Measurements from ENCODE around the gene FLYWCH1.

DNA sequence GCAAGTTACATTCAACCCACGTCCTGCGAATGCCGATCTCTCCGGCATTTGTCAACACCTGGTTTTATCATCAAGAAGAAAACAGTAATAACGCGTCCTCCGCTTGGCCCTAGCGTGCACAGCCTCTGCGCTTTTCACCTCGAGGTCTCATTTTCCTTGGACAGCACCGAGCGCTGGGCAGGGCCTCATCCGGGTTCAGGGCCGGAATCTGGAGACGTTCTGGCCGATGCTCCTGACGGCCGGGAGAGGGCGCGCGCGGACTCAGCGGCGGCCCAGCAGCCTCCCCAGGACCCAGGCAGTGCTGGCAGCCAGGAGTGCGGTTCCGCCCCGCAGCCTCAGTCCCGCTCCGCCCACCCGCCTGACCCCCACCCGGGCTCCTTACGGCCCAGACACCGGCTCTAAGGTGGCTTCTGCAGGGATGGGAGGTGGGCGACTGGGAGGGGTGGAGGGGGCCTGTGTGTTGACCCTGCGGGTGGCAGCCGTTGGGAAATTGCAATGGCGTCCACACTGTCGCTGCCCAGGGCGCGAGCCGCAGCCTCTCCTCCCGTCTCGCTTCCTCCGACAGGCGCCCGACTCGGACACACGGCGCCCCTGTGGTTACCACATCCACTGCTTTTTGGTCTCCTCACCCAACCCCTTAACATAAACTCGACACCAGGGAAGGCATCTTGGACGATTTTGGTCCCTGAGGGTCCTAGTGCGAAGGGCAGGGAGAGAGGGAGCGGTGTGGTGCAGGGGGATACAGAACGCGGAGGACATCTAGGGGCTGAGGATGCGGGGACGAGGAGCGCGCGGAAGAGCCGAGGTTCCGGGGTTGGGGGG is 7.4 kb upstream of the FLYWCH1 start:
- TF ChIP-seq, protein P1, sequence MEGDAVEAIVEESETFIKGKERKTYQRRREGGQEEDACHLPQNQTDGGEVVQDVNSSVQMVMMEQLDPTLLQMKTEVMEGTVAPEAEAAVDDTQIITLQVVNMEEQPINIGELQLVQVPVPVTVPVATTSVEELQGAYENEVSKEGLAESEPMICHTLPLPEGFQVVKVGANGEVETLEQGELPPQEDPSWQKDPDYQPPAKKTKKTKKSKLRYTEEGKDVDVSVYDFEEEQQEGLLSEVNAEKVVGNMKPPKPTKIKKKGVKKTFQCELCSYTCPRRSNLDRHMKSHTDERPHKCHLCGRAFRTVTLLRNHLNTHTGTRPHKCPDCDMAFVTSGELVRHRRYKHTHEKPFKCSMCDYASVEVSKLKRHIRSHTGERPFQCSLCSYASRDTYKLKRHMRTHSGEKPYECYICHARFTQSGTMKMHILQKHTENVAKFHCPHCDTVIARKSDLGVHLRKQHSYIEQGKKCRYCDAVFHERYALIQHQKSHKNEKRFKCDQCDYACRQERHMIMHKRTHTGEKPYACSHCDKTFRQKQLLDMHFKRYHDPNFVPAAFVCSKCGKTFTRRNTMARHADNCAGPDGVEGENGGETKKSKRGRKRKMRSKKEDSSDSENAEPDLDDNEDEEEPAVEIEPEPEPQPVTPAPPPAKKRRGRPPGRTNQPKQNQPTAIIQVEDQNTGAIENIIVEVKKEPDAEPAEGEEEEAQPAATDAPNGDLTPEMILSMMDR (IDR thresholded peaks at IDR 0.05 in 4 of 5, conservative IDR thresholded peaks at IDR 0.05 in 1 of 5): peak; percentile 85 to 98 (median 93)
- peak in 1 of 2 donors; percentile 23 for TF ChIP-seq POLR2A (IDR thresholded peaks at IDR 0.05)
